Measurements from ENCODE around the gene NFATC4.

The NFATC4 gene

GRCh38 chr14:24395609-24396582 lies 27.9 kb downstream of the NFATC4 start:
- H3K9ac ChIP-seq (ENCODE audit: low read depth, low read length), result no peak overlapping the region
- no peak overlapping the region for H3K27ac ChIP-seq (ENCODE audit: low read length)

GRCh38 chr14:24397639-24398292 lies 29.8 kb downstream of the NFATC4 start:
- peaks cover 11% of the 10 kb centered on the region for H3K4me1 ChIP-seq (ENCODE audit: insufficient read depth, low read length)
- no peaks in the 10 kb centered on the region for H3K9me3 ChIP-seq (ENCODE audit: insufficient read depth, low read depth, low read length)
- no peak overlapping the region; the same call in 1 of the 2 replicates for H3K9ac ChIP-seq (ENCODE audit: low read depth, low read length)
- H3K27me3 ChIP-seq (ENCODE audit: insufficient read depth, low read length), result peaks cover 13% of the 10 kb centered on the region
- H3K27ac ChIP-seq (ENCODE audit: low read length), result peak overlapping the region; percentile 74
- no peaks in the 10 kb centered on the region for H3K36me3 ChIP-seq (ENCODE audit: insufficient read depth, low read depth, low read length)
- peak overlapping the region; percentile 79; the same call in 1 of the 2 replicates for H3K4me3 ChIP-seq (ENCODE audit: low read length)

More at GRCh38 chr14:24395609-24396582, 27.9 kb downstream of the NFATC4 start:
- Histone ChIP-seq H3K9me3 (ENCODE audit: insufficient read depth, low read depth, low read length) (no peaks in the 10 kb centered on the region), H3K4me3 (ENCODE audit: low read length) (no peak overlapping the region), H3K4me1 (ENCODE audit: insufficient read depth, low read length) (peaks cover 17% of the 10 kb centered on the region), H3K27me3 (ENCODE audit: insufficient read depth, low read length) (peaks cover 13% of the 10 kb centered on the region), H3K36me3 (ENCODE audit: insufficient read depth, low read depth, low read length) (no peaks in the 10 kb centered on the region)

DNA sequence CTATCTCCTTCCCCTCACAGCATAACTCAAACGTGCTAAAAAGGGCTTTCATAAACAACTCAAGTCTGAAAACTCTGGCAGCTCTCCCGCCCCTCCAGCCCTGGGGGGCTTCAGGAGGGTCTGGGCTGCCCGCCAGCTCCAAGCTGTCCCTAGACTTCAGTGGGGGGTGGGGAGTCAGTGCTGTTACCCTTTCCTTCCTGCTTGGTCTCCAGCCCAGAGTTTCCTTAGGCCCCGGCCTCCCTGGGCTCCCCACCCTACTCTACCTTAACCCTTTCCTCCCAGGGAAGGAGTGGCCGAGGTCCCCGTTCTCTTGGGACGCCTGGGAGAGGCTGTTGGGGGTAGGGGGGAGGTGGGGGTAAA lies 30.3 kb downstream of the NFATC4 start:
- H3K27me3 ChIP-seq (ENCODE audit: insufficient read depth, low read length), result peaks cover 13% of the 10 kb centered on the region
- no peak overlapping the region; the same call in 1 of the 2 replicates for H3K9ac ChIP-seq (ENCODE audit: low read depth, low read length)
- no peaks in the 10 kb centered on the region for H3K36me3 ChIP-seq (ENCODE audit: insufficient read depth, low read depth, low read length)
- no peaks in the 10 kb centered on the region for H3K9me3 ChIP-seq (ENCODE audit: insufficient read depth, low read depth, low read length)
- peaks cover 11% of the 10 kb centered on the region for H3K4me1 ChIP-seq (ENCODE audit: insufficient read depth, low read length)
- peak overlapping the region; percentile 74 for H3K27ac ChIP-seq (ENCODE audit: low read length)
- peak overlapping the region; percentile 79; the same call in 1 of the 2 replicates for H3K4me3 ChIP-seq (ENCODE audit: low read length)

DNA sequence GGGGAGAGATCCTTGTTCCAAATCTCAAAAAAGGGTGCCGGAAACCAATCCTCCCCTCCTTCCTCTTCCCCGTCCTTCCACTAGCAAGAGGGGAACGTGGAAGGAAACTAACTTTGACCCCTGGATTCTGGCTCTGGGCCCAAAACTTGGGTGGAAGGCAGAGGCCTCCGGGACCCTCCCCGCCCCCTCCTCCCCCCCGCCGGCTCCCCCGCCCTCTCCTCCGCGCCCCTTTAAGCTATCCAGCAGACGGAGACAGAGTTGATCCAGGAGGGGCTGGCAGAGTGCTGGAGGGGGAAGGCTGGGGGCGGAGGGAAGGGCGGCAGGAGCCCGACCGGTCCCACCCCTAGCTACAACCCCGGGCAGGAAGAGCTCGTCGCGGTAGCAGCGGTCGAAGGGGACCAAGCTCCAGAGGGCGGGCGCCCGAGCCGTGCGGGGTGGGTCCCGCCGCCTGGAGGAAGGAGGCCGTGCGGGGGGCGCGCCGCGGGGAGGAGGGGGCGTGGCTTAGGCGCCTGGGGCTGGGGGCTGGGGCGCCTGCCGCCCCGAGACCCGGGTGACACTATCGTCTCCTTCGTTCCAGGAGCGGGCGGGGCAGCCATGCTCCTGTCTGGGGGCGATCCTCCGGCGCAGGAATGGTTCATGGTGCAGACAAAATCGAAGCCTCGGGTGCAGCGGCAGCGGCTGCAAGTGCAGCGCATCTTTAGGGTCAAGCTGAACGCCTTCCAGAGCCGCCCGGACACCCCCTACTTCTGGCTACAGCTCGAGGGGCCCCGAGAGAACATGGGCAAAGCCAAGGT lies 30.9 kb downstream of the NFATC4 start, which contains the start of gene NYNRIN:
Gene NYNRIN, plus strand, starts transcription at position 351 of the 794 bp plus-strand sequence. Its CDS starts 244 bp downstream, at position 595.
- peak within 1 kb of the TSS; percentile 74 for H3K27ac ChIP-seq (ENCODE audit: low read length)
- peak within 1 kb of the TSS; percentile 64; the same call in 1 of the 2 replicates for H3K9ac ChIP-seq (ENCODE audit: low read depth, low read length)
- H3K9me3 ChIP-seq (ENCODE audit: insufficient read depth, low read depth, low read length), result no peaks in the 10 kb centered on the region
- peak within 1 kb of the TSS; percentile 79 for H3K4me3 ChIP-seq (ENCODE audit: low read length)
- H3K4me1 ChIP-seq (ENCODE audit: insufficient read depth, low read length), result peaks cover 11% of the 10 kb centered on the region
- H3K27me3 ChIP-seq (ENCODE audit: insufficient read depth, low read length), result peaks cover 13% of the 10 kb centered on the region
- no peaks in the 10 kb centered on the region for H3K36me3 ChIP-seq (ENCODE audit: insufficient read depth, low read depth, low read length)

DNA sequence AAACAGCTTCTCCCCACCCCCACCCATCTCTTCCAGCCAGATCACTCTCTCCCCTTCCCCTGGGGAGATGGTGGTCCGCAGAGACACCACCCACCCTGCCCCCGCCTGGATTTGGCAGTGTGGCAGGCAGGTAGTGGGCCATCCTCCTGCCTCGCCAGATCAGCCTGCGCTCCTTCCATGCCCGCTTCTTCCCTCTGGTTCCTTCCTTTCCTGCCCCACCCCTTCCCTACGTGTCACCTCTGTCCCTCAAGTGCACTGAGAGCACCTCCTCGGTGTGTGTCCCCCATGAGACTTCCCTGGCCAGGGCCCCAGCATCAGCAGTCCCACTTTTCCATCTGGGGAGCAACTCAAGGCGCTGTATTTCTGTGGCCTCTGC lies 31.5 kb downstream of the NFATC4 start:
- Histone ChIP-seq H3K36me3 (ENCODE audit: insufficient read depth, low read depth, low read length) (no peaks in the 10 kb centered on the region), H3K9me3 (ENCODE audit: insufficient read depth, low read depth, low read length) (no peaks in the 10 kb centered on the region), H3K27me3 (ENCODE audit: insufficient read depth, low read length) (peaks cover 13% of the 10 kb centered on the region), H3K4me1 (ENCODE audit: insufficient read depth, low read length) (peaks cover 11% of the 10 kb centered on the region), H3K9ac (ENCODE audit: low read depth, low read length) (peak overlapping the region; percentile 64; the same call in 1 of the 2 replicates), H3K27ac (ENCODE audit: low read length) (no peak overlapping the region), H3K4me3 (ENCODE audit: low read length) (peak overlapping the region; percentile 79)

DNA sequence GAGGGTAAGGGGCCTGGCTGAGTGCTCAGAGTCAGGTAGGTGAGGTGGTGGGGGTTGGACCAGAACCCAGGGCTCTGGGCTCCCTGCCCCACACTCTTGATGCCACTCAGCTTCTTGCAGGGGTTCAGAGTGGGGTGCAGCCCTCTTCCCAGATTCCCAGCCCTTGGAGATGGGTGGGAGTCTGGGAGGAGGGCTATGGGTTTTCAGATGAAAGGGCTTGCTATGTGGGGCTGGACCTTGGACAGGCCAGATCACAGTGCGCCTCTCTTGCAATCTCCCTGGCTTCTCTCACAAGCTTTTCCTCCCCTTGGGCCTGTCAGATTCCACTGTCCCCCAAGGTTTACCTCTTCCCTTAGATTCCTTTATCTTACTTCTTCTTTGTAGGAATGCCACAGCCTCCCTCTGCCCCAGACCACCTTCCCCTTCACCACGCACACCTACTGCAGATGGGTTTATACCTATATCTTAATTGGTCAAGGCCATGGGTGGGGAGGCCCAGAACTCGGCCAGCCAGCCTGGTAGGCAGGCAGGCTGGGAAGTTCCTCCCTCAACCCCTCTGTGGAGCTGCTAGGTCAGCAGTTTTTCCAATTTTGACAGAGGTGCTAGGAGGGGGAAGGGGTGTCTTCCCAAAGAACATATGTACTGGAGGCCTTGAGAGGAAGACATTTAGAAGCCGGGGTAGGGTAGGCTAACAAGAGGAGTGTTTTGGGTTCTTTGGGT lies 32.2 kb downstream of the NFATC4 start:
- peak overlapping the region; percentile 64; the same call in 1 of the 2 replicates for H3K9ac ChIP-seq (ENCODE audit: low read depth, low read length)
- H3K27ac ChIP-seq (ENCODE audit: low read length), result no peak overlapping the region
- H3K4me3 ChIP-seq (ENCODE audit: low read length), result peak overlapping the region; percentile 79
- H3K27me3 ChIP-seq (ENCODE audit: insufficient read depth, low read length), result peaks cover 13% of the 10 kb centered on the region
- peaks cover 11% of the 10 kb centered on the region for H3K4me1 ChIP-seq (ENCODE audit: insufficient read depth, low read length)
- H3K9me3 ChIP-seq (ENCODE audit: insufficient read depth, low read depth, low read length), result no peaks in the 10 kb centered on the region
- no peaks in the 10 kb centered on the region for H3K36me3 ChIP-seq (ENCODE audit: insufficient read depth, low read depth, low read length)

DNA sequence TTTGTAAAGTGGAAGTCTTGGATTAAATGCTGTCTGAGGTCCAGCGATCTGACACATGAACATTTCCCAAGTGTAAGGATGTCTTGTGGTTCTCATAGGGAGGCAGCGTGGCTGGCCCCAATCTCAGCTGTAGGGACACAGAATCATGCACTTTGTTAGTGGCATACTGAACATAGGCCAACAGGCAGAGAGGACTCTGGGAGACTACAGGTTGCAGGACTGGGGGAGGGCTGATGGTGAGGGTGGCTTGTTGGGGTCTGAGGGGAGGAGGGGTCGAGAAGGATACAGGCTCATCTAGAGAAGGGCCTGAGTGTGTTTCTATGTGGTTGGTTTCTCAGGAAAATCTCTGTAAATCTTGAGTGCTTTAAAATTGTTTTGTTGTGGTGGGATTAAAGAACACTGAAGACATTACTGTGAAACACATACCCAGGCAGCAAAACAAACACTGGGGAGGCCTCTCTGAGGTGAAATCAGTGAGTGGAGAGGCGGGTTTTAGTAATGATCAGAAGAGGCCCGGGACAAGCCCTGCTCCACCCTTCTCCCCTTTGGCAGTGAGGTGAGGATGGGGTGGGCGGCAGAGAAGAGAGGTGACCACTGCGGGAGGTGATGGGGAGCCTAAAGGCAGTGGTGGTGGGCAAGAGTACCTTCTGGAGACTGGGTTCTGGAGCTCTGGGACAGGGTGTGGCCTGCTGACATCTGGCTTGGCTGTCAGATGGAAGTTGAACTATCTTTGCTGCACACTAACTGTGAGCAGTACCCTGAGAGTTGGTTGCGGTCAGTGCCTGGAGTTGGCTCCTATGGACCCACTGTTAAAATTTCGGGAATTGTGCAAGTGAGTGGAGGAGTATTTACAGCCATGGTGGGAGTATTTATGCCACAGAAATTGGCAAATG lies 34.1 kb downstream of the NFATC4 start:
- H3K27me3 ChIP-seq (ENCODE audit: insufficient read depth, low read length), result peaks cover 13% of the 10 kb centered on the region
- no peak overlapping the region for H3K9ac ChIP-seq (ENCODE audit: low read depth, low read length)
- no peak overlapping the region for H3K27ac ChIP-seq (ENCODE audit: low read length)
- H3K4me1 ChIP-seq (ENCODE audit: insufficient read depth, low read length), result peaks cover 11% of the 10 kb centered on the region
- no peak overlapping the region for H3K4me3 ChIP-seq (ENCODE audit: low read length)
- H3K9me3 ChIP-seq (ENCODE audit: insufficient read depth, low read depth, low read length), result no peaks in the 10 kb centered on the region
- no peaks in the 10 kb centered on the region for H3K36me3 ChIP-seq (ENCODE audit: insufficient read depth, low read depth, low read length)

GRCh38 chr14:24403294-24403998 lies 35.5 kb downstream of the NFATC4 start:
- H3K36me3 ChIP-seq (ENCODE audit: insufficient read depth, low read depth, low read length), result no peaks in the 10 kb centered on the region
- H3K27ac ChIP-seq (ENCODE audit: low read length), result no peak overlapping the region
- H3K4me3 ChIP-seq (ENCODE audit: low read length), result no peak overlapping the region
- H3K9me3 ChIP-seq (ENCODE audit: insufficient read depth, low read depth, low read length), result no peaks in the 10 kb centered on the region
- peaks cover 5% of the 10 kb centered on the region; the same call in 1 of the 2 replicates for H3K4me1 ChIP-seq (ENCODE audit: insufficient read depth, low read length)
- H3K9ac ChIP-seq (ENCODE audit: low read depth, low read length), result no peak overlapping the region
- H3K27me3 ChIP-seq (ENCODE audit: insufficient read depth, low read length), result peaks cover 13% of the 10 kb centered on the region

GRCh38 chr14:24404814-24405213 lies 36.8 kb downstream of the NFATC4 start:
- Histone ChIP-seq H3K36me3 (ENCODE audit: insufficient read depth, low read depth, low read length) (no peaks in the 10 kb centered on the region), H3K4me1 (ENCODE audit: insufficient read depth, low read length) (peaks cover under 1% of the 10 kb centered on the region; the same call in 1 of the 2 replicates), H3K9ac (ENCODE audit: low read depth, low read length) (no peak overlapping the region), H3K27ac (ENCODE audit: low read length) (no peak overlapping the region), H3K9me3 (ENCODE audit: insufficient read depth, low read depth, low read length) (no peaks in the 10 kb centered on the region), H3K4me3 (ENCODE audit: low read length) (no peak overlapping the region), H3K27me3 (ENCODE audit: insufficient read depth, low read length) (peaks cover 7% of the 10 kb centered on the region)

DNA sequence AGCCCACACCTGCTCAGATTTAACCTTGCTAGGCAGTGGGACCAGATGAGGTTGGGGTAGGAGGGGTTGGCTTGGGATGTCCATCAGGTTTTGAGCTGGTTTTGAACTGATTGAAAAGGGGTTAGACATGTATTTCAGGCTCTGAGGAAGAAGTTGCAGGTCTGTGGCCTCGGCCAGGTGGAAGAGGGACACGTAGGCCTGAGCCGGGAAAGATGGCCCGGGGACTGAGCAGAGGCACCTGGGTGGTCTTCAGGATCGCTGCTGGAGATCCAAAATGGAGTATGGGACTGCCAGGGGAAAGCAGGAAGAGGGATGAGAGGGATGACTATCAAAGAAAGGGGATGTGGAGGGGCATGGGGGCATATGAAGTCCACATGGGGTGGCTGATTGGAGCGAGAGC lies 38.4 kb downstream of the NFATC4 start:
- no peaks in the 10 kb centered on the region for H3K9me3 ChIP-seq (ENCODE audit: insufficient read depth, low read depth, low read length)
- no peaks in the 10 kb centered on the region for H3K27me3 ChIP-seq (ENCODE audit: insufficient read depth, low read length)
- no peak overlapping the region for H3K27ac ChIP-seq (ENCODE audit: low read length)
- H3K4me1 ChIP-seq (ENCODE audit: insufficient read depth, low read length), result no peaks in the 10 kb centered on the region
- no peak overlapping the region for H3K4me3 ChIP-seq (ENCODE audit: low read length)
- no peaks in the 10 kb centered on the region for H3K36me3 ChIP-seq (ENCODE audit: insufficient read depth, low read depth, low read length)
- no peak overlapping the region for H3K9ac ChIP-seq (ENCODE audit: low read depth, low read length)

Data from iPS-20b (cell line).